Stimulated activated CD4-positive, alpha-beta T cell treated with anti-CD3 and anti-CD28 coated beads, Interleukin-2, amount 100 ng/mL, for 4 hours (primary cell): ENCODE results near the gene RIMBP2.

Source experiments
- DNase-seq: peaks from one replicate; pipeline ENCODE4 v3.0.0-alpha.2; 2020; ENCODE audit warnings: low read depth

The RIMBP2 gene

DNA sequence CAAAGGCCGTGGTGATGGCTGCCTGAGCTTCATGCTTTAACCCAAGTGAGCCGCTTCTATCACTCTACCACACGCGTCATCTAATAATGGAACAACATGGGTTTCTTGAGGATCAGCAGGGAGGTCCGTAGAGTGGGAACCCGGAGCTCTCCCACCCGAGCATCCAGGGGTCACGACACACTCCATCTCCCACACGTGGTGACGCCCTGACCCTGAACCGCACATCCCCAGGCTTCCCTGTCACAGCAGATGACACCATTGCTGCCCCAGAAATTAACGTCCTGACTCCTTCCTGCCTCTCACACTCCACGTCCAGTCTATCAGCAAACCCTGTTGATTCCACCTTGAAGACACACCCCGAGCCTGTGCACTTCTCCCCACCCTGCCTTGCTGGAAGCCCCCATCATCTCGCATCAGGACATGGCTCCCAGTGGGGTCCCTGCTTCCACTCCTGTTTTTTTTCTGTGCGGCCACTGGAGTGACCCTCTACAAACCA, 215.2 kb downstream of the RIMBP2 start:
- DNase-seq = no peak

DNA sequence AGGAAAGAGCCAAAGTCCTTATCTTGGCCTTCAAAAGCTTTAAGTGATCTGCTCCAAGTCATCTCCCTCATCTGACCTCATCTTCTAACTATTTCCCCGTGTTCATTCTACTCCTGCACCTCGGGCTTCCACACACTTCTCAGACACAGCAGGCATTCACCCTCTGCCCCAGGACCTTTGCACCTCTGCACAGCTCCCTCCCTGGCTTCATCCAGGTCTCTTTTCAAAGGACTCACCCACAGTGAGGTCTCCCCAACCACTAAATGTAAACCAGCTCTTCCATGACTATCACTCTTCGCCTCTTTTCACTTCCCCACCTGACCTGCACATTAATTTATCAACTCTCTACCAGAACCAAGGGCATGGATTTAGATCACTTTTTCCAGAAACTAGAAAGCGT, 216.6 kb downstream of the RIMBP2 start:
- no peak for DNase-seq

GRCh38 chr12:130498589-130499385, 217.3 kb downstream of the RIMBP2 start:
- no peak for DNase-seq

- no peak for DNase-seq
Observed at GRCh38 chr12:130497991-130498390, 218.1 kb downstream of the RIMBP2 start.

DNA sequence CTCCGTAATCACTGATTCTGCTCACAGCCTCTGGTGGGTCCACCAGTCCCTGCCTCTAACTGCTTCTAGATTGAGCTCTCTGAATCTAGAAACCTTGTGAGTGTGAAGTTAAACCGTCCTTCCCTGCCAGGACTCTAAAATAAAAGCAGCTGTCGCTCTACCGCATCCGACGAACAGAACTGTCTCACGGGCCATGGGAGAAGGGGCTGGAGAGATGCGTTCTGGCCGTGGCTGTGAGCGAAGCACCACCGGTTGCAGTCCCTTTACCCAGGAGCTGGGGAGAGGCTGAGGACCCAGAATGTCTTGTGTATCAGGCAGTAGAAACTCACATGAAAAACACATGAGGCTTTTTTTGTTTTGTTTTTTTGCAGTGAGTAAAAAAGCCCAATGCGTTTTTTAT, 218.8 kb downstream of the RIMBP2 start:
- no peak for DNase-seq

- no peak for DNase-seq
Observed at GRCh38 chr12:130496516-130497120, 219.5 kb downstream of the RIMBP2 start.

DNA sequence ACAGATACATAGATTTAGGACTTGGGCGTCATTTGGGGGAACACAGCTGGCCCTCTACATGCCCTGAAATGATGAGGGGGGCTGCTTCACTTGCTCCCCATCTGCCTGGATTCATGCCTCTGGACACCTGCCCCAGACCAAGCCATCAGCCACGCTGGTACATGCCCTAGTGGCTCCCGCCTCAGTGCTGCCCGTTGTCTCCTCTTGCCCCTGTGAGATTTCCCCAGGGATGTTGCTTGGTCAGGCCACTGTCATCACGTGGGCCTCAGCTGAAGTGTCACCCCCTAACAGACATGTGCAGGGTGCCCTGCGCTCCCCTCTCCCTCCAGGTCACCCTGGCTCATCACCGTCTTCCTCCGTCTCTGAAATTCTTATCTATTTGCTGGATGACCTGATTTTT, 220.9 kb downstream of the RIMBP2 start:
- DNase-seq = no peak

DNA sequence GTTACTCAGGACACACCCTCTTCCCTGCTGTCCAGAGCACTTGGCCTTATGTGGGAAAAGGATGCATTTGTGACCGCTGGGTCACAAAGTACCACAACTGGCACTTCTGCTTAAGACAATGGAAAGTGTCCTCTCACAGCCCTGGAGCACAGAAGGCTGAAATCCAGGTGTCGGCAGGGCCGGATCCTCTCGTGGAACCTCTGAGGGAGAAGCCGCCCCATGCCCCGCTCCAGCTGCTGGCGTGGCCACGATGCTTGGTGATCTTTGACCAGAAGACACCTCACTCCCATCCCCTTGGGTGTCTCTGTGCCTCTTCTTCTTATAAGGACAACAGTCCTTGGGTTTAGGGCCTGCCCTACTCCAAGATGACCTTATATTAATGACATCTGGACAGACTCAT, 221.4 kb downstream of the RIMBP2 start:
- DNase-seq = no peak

- DNase-seq = no peak
Observed at GRCh38 chr12:130493951-130494350, 222.1 kb downstream of the RIMBP2 start.

DNA sequence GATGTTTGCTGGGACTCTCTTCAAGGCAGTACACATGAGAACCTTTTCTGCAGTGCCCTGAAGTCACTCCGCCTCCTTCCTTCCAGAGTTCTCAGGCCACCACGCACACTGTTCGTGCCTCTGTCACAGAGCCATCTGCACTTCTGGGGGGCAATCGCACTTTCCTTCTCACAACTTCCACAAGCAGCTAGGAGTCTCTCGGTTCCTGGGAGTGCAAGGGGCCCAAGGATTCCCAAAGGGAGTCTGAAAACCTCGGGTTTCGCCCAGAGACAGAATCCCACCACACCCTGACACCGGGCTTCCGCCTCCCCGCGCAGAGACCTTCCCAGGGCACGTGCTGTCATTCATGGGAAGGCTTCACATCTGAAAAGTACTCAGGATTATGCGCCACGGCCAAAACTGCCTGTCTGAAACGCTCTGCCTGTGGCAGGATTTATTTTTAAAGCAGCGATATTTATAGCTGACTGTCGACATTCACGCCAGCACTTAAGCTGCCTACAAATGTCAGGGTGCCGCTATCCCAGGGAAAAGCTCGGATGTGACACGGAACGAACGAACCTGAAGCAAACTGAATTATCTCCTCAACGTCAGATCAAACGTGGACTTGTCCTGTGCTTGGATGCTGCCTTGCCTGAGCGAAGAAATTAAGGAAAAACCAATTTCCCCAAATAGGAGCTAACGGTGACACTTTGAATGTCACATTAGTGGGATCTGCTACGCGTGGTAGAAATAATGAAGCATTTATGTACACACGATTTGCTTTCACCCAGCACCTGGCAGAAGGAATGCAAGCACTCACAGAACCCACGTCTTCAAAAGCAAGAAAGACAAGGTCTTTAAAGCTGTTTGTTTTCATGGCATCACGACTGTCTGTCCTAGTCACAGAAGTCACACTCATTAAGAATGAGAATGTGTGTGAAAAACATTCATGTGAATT, 224.4 kb downstream of the RIMBP2 start:
- no peak for DNase-seq

DNA sequence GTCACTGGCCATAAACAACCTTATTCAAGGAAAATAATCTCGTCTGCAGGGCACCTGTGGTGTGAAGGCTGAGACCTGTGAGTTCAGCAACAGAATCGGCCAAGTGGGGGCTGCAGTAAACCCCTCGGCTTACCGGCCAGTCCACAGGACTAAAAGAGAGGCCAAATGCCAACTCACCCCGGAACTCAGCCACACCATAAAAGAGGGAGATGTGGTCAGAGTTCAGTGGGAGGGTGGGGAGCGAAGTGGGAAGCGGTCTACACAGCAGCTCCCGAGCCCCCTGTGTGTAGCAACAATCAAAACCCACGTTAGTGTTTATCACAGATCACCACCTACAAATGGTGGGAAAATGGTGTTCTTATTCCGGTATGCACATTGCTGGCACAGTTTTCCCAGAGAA, 225.4 kb downstream of the RIMBP2 start:
- no peak for DNase-seq

DNA sequence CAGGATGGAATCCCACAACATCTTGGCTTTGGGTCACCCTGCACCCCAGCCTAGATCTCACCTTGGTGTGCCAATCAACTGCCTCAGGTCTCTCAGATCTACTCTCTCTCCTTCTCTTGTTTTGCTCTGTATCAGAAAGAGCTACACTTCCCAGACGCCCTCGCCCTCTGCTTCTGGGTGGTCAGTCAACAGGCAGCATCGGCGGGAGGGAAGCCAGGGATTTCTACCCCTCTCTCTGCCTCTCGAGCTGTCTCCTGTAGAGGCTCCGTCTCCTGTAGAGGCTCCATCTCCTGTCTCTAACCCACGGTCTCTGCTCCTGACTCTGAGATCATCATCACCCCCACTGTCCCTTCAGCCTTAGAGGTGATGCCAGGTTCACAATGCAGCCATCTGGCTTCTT, 226.8 kb downstream of the RIMBP2 start:
- DNase-seq = no peak

- no peak for DNase-seq
Observed at GRCh38 chr12:130488358-130488710, 227.8 kb downstream of the RIMBP2 start.

DNA sequence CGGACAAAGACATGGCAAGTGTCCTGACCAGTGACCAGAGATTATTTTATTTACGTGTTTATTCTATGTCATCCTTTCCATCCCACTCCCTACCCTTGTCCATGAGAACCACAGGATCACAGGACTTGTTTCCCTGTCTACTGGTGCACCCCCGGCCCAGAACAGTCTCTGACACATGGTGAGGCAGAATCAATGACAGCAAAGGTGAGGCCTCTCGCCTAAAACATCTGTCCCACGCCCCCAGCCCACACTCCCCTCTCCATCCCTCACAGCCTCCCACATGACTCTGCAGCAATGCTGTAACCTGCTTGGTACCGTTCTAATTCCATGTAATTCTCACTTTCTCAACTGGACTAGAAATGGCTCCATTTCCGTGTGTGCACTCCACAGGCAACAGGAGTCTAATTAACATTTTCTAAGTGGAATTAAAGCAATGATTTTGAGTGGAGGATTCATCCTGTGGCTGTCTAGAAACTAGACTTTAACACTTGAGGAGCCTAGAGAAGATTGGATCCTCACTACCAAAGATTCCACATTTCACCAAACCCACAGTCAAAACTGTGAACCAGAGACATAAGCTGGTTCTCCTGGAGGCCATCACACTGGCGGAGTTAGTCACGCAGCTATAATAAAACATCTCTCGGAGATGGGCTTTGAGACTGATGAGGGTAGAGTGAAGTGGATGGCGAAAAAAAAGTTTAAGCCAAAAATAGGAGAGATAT, 228.3 kb downstream of the RIMBP2 start:
- DNase-seq = no peak

DNA sequence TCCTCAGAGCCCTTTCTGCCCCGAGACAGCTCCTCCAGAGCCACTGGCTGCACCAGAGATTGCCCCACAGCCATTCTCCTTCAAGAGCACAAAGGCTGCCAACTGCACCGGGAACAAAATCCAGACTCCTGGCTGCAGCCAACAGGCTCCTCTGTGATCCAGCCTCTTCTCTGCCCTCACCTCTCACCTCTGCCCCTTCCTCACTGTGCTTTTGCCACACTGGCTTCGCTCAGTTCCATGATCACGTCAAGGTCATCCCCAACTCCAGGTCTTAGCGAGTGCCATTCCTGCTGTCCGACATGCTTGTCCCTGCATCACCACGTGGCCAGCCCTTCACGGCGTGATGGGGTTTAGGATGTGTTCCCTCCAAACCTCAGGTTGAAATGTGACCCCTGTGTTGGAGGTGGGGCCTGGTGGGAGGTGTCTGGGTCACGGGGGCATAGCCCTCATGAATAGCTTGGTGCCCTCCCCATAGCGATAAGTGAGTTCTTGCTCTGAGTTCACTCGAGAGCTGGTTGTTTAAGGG, 229.1 kb downstream of the RIMBP2 start:
- DNase-seq = no peak

DNA sequence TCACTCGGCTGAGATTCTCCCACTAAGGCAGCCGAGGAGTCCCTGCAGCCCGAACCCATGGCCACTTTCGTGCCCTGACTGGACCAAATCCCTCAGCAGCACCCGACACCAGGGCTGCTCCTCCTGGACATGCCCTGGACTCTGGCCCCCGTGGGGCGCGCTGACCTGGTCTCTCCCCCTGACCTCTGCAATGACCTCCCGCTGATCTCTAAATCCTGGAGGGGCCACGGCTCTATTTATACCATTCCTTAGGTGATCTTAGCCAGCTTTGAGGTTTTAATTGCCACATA, 230.0 kb downstream of the RIMBP2 start:
- DNase-seq = no peak

DNA sequence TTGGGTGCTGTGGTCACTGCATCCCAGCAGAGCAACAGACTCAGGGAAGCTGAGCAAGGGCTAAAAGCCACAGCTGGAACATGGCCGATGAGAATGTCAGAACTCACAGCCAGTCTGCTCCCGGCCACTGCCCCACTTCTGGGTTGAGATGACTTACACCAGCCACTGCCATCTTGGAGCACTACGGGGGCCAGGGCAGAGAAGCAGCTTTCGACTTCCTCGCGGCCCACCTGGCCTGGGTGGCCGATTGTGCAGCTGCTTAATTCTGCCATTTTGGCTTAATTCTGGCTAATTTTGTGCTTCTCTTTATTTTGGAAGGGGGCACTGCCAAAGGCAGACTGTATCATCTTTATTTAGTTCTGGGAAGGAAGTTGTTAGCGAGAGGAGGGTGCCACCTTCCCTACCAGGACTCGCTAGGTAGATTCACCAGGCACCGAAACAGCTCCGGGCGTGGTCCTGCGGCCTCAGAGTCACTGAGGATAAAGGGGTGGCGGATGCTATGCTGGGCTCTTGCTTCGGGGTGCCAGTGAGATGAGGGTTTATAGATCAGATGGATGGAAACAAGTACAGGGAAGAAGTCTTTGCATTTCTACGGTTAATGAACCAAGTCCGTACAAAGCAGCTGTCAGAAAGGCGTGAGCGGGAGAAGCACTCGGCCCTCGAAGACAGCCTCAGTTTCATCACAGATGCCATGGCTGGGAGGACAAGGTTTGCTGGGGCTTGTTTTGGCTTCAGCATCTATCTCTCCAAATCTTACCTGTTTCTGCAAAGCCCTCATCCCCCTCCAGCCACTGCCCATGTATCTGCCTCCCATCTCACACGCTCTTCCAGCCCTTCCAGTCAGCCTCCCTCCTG, 230.6 kb downstream of the RIMBP2 start:
- DNase-seq = no peak

- DNase-seq = no peak
Observed at GRCh38 chr12:130484221-130484620, 231.9 kb downstream of the RIMBP2 start.

- no peak for DNase-seq
Observed at GRCh38 chr12:130483616-130484180, 232.4 kb downstream of the RIMBP2 start.

- DNase-seq = no peak
Observed at GRCh38 chr12:130482448-130482847, 233.7 kb downstream of the RIMBP2 start.
